HepG2 (cell line): ENCODE measurements around the gene MRS2. TPM values are rescaled to one million over a fixed set of nuclear protein-coding genes. Genes with fewer than 3 reads are reported as not detected.

Experiments
- ATAC-seq: fragments of 200-7000 bp; cut with Tn5 transposase; 3 replicates; pipeline ENCODE4 v1.9.1; 2020; ENCODE audit warnings: mild to moderate bottlenecking, moderate library complexity
- BruUV-seq: library from RNA; stranded (reverse); fragments of 400-500 nt; replicated peaks from 2 replicates; lab custom pipeline; 2021; lab: Mats Ljungman, UMichigan
- CTCF ChIA-PET: fragments of 300-600 bp; formaldehyde crosslinking; extraction: SDS; loops from one replicate; lab custom pipeline; 2021; ENCODE audit warnings: low total read pairs, inconsistent platforms, low intra/inter-chr PET ratio; lab: Yijun Ruan, JAX
- POLR2A ChIA-PET: fragments of 350-600 bp; sonication (Branson Sonifier 250); formaldehyde crosslinking; loops from one replicate; lab custom pipeline; 2020; ENCODE audit warnings: antibody characterized with exemption, inconsistent platforms; lab: Yijun Ruan, JAX
- DNase-seq: peaks from one replicate; pipeline ENCODE4 v3.0.0-alpha.2; 2015; ENCODE audit warnings: low spot score
- FAIRE-seq: peaks from 3 replicates; lab custom pipeline; 2011; peaks lifted over from hg19 to GRCh38; lab: Jason Lieb, UNC
- H2AFZ ChIP-seq: one replicate; pipeline ENCODE4 v1.6.1; 2011; ENCODE audit warnings: low read length, inconsistent platforms
- H3K27ac ChIP-seq: fragments of 300-600 bp; 3 replicates; pipeline ENCODE4 v1.8.0; 2011; ENCODE audit warnings: mixed run types, mild to moderate bottlenecking, mixed read lengths, low read length, inconsistent platforms; ENCODE audit not compliant: insufficient read depth; ENCODE audit errors: extremely low read length
- H3K27me3 ChIP-seq, 2 experiments: fragments of 200-600 bp in 1 of 2; 2 replicates in 1 of 2; 3 replicates in 1 of 2; pipeline versions ENCODE4 v1.6.0 to v1.8.0; 2011; ENCODE audit warnings: low read length in 2 of 2, mild to moderate bottlenecking in 2 of 2, moderate library complexity in 2 of 2, inconsistent platforms in 1 of 2; ENCODE audit not compliant: insufficient read depth in 2 of 2, control insufficient read depth in 1 of 2
- H3K36me3 ChIP-seq, 2 experiments: fragments of 200-600 bp in 1 of 2; replicated peaks in 1 of 2; 2 replicates in 1 of 2; 3 replicates in 1 of 2; pipeline versions ENCODE4 v1.5.1 to v1.8.0; 2011; ENCODE audit warnings: low read length in 2 of 2, inconsistent platforms in 1 of 2; ENCODE audit not compliant: insufficient read depth in 2 of 2, control insufficient read depth in 1 of 2
- H3K4me1 ChIP-seq: 2 replicates; pipeline ENCODE4 v1.5.1; 2012; ENCODE audit warnings: low read length, inconsistent platforms; ENCODE audit not compliant: insufficient read depth
- H3K4me2 ChIP-seq: 2 replicates; pipeline ENCODE4 v1.6.0; 2011; ENCODE audit warnings: low read depth, low read length, inconsistent platforms
- H3K4me3 ChIP-seq, 3 experiments: fragments of 200-600 bp in 1 of 3; sonication (generic), shearing (Covaris generic) in 1 of 3; replicated peaks in 1 of 3; 2 replicates each; pipeline ENCODE4 v1.5.1; 2011 to 2016; ENCODE audit warnings: low read length in 3 of 3, inconsistent platforms in 2 of 3, low read depth in 2 of 3, mild to moderate bottlenecking in 2 of 3, control low read depth in 1 of 3, mixed read lengths in 1 of 3; ENCODE audit not compliant: insufficient read depth in 1 of 3
- H3K79me2 ChIP-seq: one replicate; pipeline ENCODE4 v1.6.1; 2011; ENCODE audit warnings: low read length, inconsistent platforms; ENCODE audit not compliant: insufficient read depth
- H3K9ac ChIP-seq: 2 replicates; pipeline ENCODE4 v1.6.0; 2011; ENCODE audit warnings: mild to moderate bottlenecking, low read depth, low read length, inconsistent platforms; ENCODE audit not compliant: insufficient read depth
- H3K9me3 ChIP-seq: 2 replicates; pipeline ENCODE4 v1.5.1; 2012; ENCODE audit warnings: mild to moderate bottlenecking, low read length
- H4K20me1 ChIP-seq: 2 replicates; pipeline ENCODE4 v1.6.0; 2011; ENCODE audit warnings: inconsistent platforms, mild to moderate bottlenecking, low read length, moderate library complexity; ENCODE audit not compliant: insufficient read depth
- BCL6 ChIP-seq: IDR thresholded peaks from 2 replicates; pipeline ENCODE4 v1.6.1; 2016; ENCODE audit warnings: missing genetic modification reagents, missing compliant biosample characterization
- FOSL1 ChIP-seq: sonication (generic); formaldehyde crosslinking; IDR thresholded peaks from 2 replicates; pipeline ENCODE4 v1.9.0; 2021; ENCODE audit warnings: missing genetic modification reagents, borderline replicate concordance
- MBD4 ChIP-seq: IDR thresholded peaks from 2 replicates; pipeline ENCODE4 v1.6.1; 2012; ENCODE audit warnings: low read length, inconsistent platforms, borderline replicate concordance
- MTA1 ChIP-seq: sonication (generic); formaldehyde crosslinking; IDR thresholded peaks from 2 replicates; pipeline ENCODE4 v1.4.0; 2020; ENCODE audit warnings: missing genetic modification reagents, mild to moderate bottlenecking, borderline replicate concordance
- PAF1 ChIP-seq: IDR thresholded peaks from 2 replicates; pipeline ENCODE4 v1.6.1; 2016; ENCODE audit warnings: missing genetic modification reagents, missing compliant biosample characterization
- SP4 ChIP-seq: sonication (generic); formaldehyde crosslinking; IDR thresholded peaks from 2 replicates; pipeline ENCODE4 v1.8.1; 2023; ENCODE audit warnings: mild to moderate bottlenecking, missing genetic modification reagents
- TFAP4 ChIP-seq: sonication (generic); IDR thresholded peaks from 2 replicates; pipeline ENCODE4 v1.6.1; 2016; ENCODE audit warnings: low read depth, borderline replicate concordance
- ZMAT3 ChIP-seq: sonication (generic); formaldehyde crosslinking; conservative IDR thresholded peaks from 2 replicates; pipeline ENCODE4 v1.7.0; 2021; ENCODE audit warnings: missing genetic modification reagents
- ZNF232 ChIP-seq: sonication (generic); formaldehyde crosslinking; IDR thresholded peaks from 2 replicates; pipeline ENCODE4 v1.4.0; 2020; ENCODE audit warnings: missing genetic modification reagents, borderline replicate concordance
- WGBS: methylation state at CpG from one replicate; pipeline ENCODE4 v1.1.6; 2017; ENCODE audit warnings: low lambda C conversion rate; 5-methylcytosine and 5-hydroxymethylcytosine counted together
- in situ Hi-C: cut with HindIII; loops from 2 replicates; pipeline ENCODE4 v1.10.0; 2017; ENCODE audit warnings: low pct_unique_long_range_greater_than_20kb; ENCODE audit not compliant: extremely low pct_ligation_motif_present
- intact Hi-C: fragments of 100-400 bp; cut with micrococcal nuclease; formaldehyde crosslinking; loops from one replicate; pipeline ENCODE4 v1.10.0; 2022; ENCODE audit not compliant: unreplicated experiment
- polyA plus RNA-seq, 8 experiments: library from polyadenylated mRNA; depleted of rRNA in 3 of 8; stranded (reverse) in 7 of 8; unstranded in 1 of 8; fragments of >200 nt; fragmentation: Illumina TruSeq in 4 of 8; extraction: Trizol in 4 of 8; gene quantifications; 2 replicates each; pipeline versions ENCODE4 v1.2.1 to v1.2.3, GENCODE V29; 2011 to 2016; ENCODE audit warnings: low read depth in 4 of 8, missing spikeins in 1 of 8, mixed read lengths in 1 of 8; ENCODE audit not compliant: insufficient read depth in 1 of 8
- total RNA-seq, 5 experiments: library from RNA; depleted of rRNA; stranded (reverse); fragments of >200 nt; fragmentation: Illumina TruSeq; extraction: Trizol; gene quantifications; 2 replicates each; pipeline ENCODE4 v1.2.3, GENCODE V29; 2016; ENCODE audit warnings: low read depth in 1 of 5

Gene MRS2
- total and polyA plus RNA-seq, 2 of the 13 experiments (the other 11 are each of a cell fraction or from before 2014, with no cell fraction given): 31.1 to 83.8 TPM

GRCh38 chr6:24353861-24354260 is 48.9 kb upstream of the MRS2 start:
- Histone ChIP-seq H3K4me2 (peak overlapping the region; percentile 91), H2AFZ (no peak overlapping the region), H3K9me3 (no peaks in the 10 kb centered on the region), H3K36me3 (peaks cover 9 to 31% of the 10 kb centered on the region in 2 experiments), H3K4me3 (peak overlapping the region; percentile 6 to 81 (median 81); a peak in 4 of 6 replicates), H3K4me1 (peaks cover 72% of the 10 kb centered on the region), H3K27me3 (no peaks in the 10 kb centered on the region; a peak in 1 of 5 replicates)
- CTCF ChIA-PET: no interaction called here
- in situ Hi-C loops: no loop called here
- TF ChIP-seq MBD4 (no peak), BCL6 (CRISPR knock-in tag) (peak; percentile 42; the same call in 1 of the 2 replicates)
- TF ChIP-seq, all 625 proteins: peak for 1
- BruUV-seq: no TSS peak
- intact Hi-C loops: no loop called here
- Histone ChIP-seq H4K20me1 (peaks cover 3% of the 10 kb centered on the region; the same call in 1 of the 2 replicates), H3K79me2 (peaks cover 87% of the 10 kb centered on the region), H3K9ac (peak overlapping the region; percentile 79; the same call in 1 of the 2 replicates), H3K27ac (no peak overlapping the region)
- 95% methylated on average over 1 of the region's 1 CpG for WGBS
- POLR2A ChIA-PET: no interaction called here
- DNase-seq (no peak), FAIRE-seq (no peak), ATAC-seq (no peak)

GRCh38 chr6:24355393-24355792 is 47.3 kb upstream of the MRS2 start:
- no peak for ATAC-seq
- Histone ChIP-seq H3K4me2 (peak overlapping the region; percentile 91), H3K4me1 (peaks cover 57% of the 10 kb centered on the region), H2AFZ (no peak overlapping the region), H3K27me3 (no peaks in the 10 kb centered on the region; a peak in 1 of 5 replicates), H4K20me1 (peaks cover 3% of the 10 kb centered on the region; the same call in 1 of the 2 replicates), H3K27ac (peak overlapping the region; percentile 27), H3K4me3 (peak overlapping the region; percentile 69 to 81 (median 81); a peak in 5 of 6 replicates), H3K9me3 (no peaks in the 10 kb centered on the region), H3K79me2 (peaks cover 73% of the 10 kb centered on the region), H3K36me3 (peaks cover 6 to 17% of the 10 kb centered on the region in 2 experiments), H3K9ac (peak overlapping the region; percentile 79)
- no peak for DNase-seq
- ChIA-PET POLR2A (no interaction called here), CTCF (interaction anchor here (1.4 to 3.6 kb wide), 2 partner anchors 31 to 72 kb away, joined by 4 to 15 read pairs; no protein-coding TSS in a partner anchor)
- no TSS peak for BruUV-seq
- in situ Hi-C loops (no loop called here), intact Hi-C loops (no loop called here)
- no peak for FAIRE-seq
- WGBS: 46% methylated on average over 4 of the region's 4 CpGs
- no peak for TF ChIP-seq ZMAT3 (CRISPR knock-in tag)
- TF ChIP-seq PAF1 (CRISPR knock-in tag): no peak
- TF ChIP-seq FOSL1 (CRISPR knock-in tag): no peak
- TF ChIP-seq TFAP4: no peak
- TF ChIP-seq ZNF232 (CRISPR knock-in tag): no peak
- no peak for TF ChIP-seq MTA1
- no peak for TF ChIP-seq SP4 (CRISPR knock-in tag)
